NCI-H146 treated with DMSO at 0.1 percent for 48 hours (cell line): ENCODE results near the gene SNAP29.
"Not testable (repeated sequence)": the region's sequence is repeated elsewhere in the genome, so short reads cannot be mapped to it uniquely, and the experiment has no call there.

Experiments
- DNase-seq: peaks from one replicate; lab custom pipeline; 2025; ENCODE audit not compliant: unreplicated experiment; lab: John Stamatoyannopoulos, UW

Gene SNAP29

GRCh38 chr22:20897737-20898136, 38.9 kb downstream of the SNAP29 start:
- not testable (repeated sequence) for DNase-seq

- no peak for DNase-seq
Observed at GRCh38 chr22:20899827-20900423, 41.1 kb downstream of the SNAP29 start.

- DNase-seq: not testable (repeated sequence)
Observed at GRCh38 chr22:20901093-20902033, 42.6 kb downstream of the SNAP29 start.

- DNase-seq: no peak
Observed at GRCh38 chr22:20903093-20903492, 44.3 kb downstream of the SNAP29 start.

- no peak for DNase-seq
Observed at GRCh38 chr22:20904008-20904979, 45.5 kb downstream of the SNAP29 start.

GRCh38 chr22:20904980-20905355, 46.2 kb downstream of the SNAP29 start:
- no peak for DNase-seq

GRCh38 chr22:20905415-20906386, 46.9 kb downstream of the SNAP29 start:
- DNase-seq: no peak

GRCh38 chr22:20906387-20906767, 47.6 kb downstream of the SNAP29 start:
- DNase-seq: no peak

- not testable (repeated sequence) for DNase-seq
Observed at GRCh38 chr22:20908717-20909116, 49.9 kb downstream of the SNAP29 start.

GRCh38 chr22:20909543-20910303, 50.9 kb downstream of the SNAP29 start:
- no peak for DNase-seq

- no peak for DNase-seq
Observed at GRCh38 chr22:20912494-20912893, 53.7 kb downstream of the SNAP29 start.

GRCh38 chr22:20916916-20917810, 58.4 kb downstream of the SNAP29 start, which contains the start of gene CRKL:
Gene CRKL, plus strand, starts transcription at chr22:20917407. Its CDS starts 528 bp downstream, at chr22:20917935.
- peak; percentile 86 for DNase-seq

GRCh38 chr22:20918663-20919218, 59.9 kb downstream of the SNAP29 start:
- no peak for DNase-seq

- no peak for DNase-seq
Observed at GRCh38 chr22:20919718-20920117, 60.9 kb downstream of the SNAP29 start.

GRCh38 chr22:20920881-20921203, 62.0 kb downstream of the SNAP29 start:
- DNase-seq: no peak

- DNase-seq: no peak
Observed at GRCh38 chr22:20922141-20922751, 63.4 kb downstream of the SNAP29 start.

GRCh38 chr22:20926243-20926642, 67.4 kb downstream of the SNAP29 start:
- no peak for DNase-seq
